ENCODE results near the gene CUBN. TPM values are rescaled to one million over a fixed set of nuclear protein-coding genes. Genes with fewer than 3 reads are reported as not detected.

Gene CUBN
- total RNA-seq, 1 donor from 2014 or later = 2.0 TPM

DNA sequence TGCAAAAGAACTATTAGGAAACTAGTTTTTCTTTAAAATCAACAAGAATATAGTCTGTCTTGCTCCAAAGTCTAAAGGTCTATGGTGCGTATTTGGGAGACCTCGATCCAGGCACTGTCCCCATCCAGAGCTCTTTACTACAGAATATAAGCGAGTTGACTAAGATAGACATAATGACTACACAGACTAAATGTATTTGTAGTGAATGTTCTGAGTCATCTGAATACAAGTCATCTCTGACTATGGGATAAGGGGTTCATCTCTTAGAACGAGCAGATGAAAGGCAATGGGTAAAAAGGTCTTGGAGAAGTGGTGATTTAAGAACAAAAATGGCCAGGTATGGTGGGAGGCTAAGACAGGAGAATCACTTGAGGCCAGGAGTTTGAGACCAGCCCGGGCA is 176.3 kb downstream of the CUBN start:
- no peak for DNase-seq (ENCODE audit: low read depth, low spot score)

DNA sequence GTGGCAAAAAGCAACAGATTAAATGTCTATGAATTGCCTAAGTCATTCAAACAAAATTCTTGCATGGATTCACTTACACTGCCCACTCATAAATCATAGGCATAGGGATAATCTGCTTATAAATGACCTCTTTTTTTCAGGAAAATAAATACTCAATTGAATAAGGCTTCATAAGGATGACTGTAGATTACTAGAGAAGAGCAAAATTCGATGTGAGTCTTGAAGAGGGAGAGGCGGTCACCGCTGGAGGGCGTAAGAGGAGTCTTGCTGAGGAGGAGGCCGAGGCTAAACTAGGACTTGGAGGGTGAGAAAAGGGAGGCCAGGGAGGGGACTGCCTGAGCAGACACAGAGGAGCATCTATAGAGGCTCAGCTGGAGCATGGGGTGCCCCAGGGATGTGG is 177.0 kb downstream of the CUBN start:
- no peak for DNase-seq (ENCODE audit: low read depth, low spot score)

DNA sequence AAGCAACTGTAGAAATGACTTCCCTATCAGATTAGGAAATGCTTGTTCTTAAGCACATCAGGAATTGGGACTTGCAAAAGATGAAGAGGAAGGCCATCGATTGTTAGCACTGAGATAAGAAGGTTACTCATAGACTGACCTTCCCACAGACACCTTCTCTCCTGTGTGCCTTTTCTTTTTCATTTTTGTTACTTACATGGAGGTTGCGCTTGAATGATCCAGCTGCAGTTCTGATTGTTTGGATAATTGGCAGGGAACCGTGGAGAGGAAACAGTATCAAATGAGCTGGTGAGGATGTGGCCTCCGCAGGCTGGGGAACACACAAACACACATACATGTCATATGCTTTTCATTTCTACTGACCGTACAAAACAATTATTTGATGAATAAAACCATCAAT is 177.5 kb downstream of the CUBN start:
- peak; percentile 41 for DNase-seq (ENCODE audit: low read depth, low spot score)

DNA sequence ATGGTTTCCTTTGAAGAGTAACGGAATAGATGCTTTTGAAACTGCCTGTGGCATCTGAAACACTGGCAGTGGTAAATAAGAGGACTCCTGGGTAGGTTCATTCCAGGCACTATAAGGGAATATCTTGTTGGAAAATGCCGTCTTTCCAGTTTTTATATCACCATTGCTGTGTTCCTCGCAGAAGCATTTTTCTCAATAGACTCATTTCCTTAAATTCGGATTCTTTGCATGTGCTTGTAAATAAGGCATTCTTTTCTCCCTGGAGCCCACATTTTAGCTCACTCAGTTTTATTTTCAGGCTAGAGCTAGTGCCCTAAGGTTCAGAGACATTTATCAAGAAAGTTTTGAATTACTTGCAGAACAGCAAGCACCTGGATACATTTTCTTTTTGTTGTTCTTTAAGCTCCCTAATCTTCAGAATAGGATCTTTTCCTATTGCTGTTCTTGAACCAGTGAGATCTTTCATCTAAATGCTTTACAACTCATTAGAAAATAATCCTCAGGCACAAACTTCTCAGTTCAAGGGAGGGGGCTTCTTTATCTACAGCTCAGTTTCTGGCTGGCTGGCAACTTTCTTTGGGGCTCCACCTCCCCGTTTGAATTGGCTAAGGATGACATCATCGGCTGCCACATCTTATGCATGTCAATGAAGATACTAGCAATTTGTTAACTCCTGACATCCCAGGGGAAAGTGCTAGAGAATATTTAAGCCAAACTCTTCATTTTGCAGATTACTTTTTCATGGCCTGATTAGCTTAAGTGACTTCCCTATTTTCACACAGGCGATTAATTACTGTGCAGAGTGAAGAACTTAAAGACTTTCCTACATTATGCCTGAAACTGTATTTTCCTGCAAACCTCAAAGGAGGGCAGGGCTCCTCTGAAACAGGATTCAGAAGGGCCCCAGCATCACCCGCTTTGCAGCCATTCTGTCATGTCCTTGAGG is 178.7 kb downstream of the CUBN start:
- peak; percentile 52 for DNase-seq (ENCODE audit: low read depth, low spot score)

DNA sequence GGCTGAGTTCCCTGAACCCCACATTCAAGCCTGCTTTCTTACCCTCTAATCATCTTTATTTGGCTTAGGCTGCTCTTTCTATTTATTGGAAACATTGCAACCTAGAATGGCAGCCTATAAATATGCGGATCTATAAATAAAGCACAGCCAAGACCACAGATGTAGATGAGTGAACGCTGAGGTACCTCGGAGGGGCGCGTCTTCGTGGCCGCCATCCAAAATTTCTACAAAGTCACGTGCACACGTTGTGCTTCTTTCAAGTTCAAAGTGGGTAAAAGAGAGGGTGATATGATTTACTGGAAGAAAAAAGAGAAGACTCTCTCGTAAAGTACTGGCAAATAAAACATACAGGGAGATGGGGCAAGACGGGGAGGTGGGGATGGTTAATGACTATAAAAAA is 179.8 kb downstream of the CUBN start:
- no peak for DNase-seq (ENCODE audit: low read depth, low spot score)

DNA sequence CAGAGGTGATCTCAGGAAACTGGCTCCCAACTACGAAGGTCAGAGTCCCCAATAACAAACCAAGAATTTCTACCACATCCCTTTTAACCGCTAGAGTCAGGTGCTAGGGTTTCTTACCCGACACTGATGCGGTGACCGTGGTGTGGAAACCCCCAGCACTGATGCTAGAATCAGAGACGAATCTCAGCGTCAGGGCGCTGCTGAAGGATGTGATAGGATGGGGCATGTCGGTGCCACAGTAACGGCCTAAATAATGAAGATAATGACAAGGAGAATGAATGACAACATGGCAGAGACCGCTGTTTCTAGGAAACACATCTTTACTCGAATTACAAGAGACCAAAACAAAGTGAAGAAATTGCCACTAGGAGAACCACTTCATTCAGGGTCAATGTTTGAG is 181.2 kb downstream of the CUBN start:
- DNase-seq (ENCODE audit: low read depth, low spot score) = no peak

DNA sequence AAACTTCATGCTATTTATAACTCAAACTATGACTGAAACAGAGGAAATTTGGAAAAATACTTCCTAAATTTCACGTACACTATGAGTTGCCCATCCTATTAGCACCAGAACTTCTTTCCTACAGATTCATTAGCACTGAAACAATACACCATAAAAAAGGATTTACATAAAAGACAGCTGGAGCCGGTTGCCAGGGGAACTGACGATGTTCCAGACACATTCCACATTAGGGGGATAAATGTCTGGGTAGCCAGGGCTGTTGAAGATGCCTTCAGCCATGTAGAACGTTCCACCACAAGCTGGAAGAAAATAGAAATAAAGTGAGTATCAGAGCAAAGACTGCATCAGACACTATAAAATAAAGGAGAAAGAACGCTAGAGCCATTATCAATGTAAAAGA is 182.5 kb downstream of the CUBN start:
- DNase-seq (ENCODE audit: low read depth, low spot score) = no peak

DNA sequence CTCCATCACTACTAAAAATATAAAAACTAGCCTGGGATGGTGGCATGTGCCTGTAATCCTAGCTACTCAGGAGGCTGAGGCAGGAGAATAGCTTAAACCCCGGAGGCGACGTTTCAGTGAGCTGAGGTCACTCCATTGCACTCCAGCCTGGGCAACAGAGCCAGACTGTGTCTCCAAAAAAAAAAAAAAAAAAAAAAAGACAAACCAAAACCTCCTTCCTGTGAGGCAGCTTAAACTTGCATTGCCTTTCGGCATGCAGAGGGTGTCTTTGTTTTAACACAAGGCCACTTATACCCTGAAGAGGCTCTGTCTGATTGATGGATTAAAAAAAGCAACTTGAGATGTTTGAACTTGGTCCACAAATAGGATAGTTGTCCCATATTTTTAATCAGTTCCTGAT is 184.0 kb downstream of the CUBN start:
- no peak for DNase-seq (ENCODE audit: low read depth, low spot score)

DNA sequence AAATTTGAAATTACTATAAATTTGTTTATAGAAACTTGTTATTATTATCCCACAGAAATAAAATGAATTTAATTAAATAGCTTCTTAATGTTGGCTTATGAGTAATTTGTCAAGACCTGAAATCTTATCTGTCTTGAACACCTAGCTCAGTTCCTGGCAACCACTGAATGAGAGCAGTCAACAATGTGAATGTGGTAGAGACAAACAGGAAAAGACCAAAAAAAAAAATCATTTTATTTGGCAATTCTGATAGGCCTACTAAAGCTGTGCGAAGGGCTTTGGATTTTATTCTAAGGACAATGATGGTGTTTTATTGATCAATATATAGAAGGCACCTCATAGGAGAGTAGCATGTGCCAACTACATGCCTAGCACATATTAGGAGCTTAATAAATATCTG is 184.6 kb downstream of the CUBN start:
- DNase-seq (ENCODE audit: low read depth, low spot score) = peak; percentile 64

DNA sequence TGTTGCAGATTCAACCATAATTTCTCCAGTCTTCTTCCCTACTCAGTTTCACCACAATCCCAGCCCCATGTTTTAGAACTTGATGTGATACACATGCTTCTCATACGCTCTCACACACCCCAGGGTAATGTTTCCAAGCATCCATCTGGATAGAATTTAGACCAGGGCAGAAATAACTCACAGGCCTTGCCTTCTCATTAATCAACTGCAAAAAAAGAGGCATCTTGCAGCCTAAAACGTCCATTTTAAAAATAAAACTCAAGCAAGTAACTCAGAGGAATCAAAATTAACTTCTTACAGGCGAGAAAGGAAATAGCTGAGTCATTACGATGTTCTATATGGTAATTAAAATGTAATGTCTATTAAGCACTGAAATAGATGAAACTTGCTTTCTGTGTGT is 185.2 kb downstream of the CUBN start:
- DNase-seq (ENCODE audit: low read depth, low spot score) = no peak

DNA sequence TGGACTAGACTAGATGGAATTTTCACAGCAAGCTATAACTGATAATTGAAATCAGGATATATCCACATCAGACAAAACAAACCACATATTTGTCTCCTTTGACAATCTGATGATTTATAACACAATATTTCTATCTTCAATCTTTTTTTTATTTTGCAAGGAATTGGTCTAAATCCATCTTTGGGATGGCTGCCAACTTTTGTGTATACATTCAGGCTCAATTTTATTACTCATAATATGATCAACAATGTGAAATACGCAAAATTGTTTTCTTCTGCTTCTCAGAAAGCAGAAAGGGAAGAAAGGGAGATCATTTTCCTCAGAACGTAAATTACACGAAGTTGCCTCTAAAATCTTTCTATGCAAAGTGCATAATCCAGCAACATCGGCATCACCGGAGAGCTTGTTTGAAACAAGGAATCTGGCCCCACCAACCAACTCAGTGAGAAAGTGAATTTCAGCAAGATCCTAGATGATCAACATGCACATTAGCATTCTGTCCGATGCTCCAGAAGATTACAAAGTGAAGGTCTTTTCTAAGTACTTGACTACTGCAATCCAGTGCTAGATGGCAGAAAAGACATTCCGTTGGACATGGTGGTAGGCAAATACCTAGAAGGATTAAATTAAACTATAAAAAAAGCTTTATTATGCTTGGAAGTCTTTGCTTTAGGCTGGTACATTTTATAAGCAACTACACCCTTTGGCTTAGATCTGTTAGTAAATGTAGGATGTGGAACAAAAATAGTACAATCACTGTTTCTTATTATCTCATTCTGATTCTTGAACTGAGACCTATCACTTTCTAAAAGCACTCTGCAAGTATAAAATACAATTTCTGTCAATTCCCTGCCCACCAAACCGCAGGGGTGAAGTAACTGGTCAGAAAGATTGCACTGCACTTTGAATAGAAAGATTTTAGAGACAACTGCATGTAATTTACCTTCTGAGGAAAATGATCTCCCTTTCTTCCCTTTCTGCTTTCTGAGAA is 186.0 kb downstream of the CUBN start:
- no peak for DNase-seq (ENCODE audit: low read depth, low spot score)

DNA sequence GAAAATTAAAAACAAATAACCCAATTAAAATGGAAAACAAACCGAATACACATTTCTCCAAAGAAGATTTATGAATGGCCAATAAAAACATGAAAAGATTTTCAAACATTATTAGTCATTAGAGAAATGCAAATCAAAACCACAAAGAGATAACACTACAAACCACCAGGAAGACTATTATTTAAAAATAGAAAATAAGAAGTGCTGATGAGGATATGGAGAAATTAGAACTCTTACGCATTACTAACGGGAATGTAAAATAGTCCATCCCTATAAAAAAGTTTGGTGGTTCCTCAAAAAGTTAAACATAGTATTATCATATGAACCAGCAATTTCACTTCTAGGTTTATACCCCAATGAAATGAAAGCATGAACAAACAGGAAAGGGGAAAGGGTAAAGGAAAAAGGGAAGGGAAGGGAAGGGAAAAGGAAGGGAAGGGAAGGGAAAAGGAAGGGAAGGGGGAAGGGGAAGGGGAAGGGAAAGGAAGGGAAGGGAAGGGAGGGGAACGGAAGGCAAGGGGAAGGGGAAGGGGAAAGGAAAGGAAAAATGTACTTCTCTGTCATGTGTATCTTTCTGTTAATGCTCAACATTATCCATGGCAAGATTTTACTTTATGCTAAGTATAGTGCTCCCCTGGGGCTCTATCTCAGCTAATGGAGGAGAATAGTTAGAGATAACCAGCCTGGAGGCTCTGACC is 187.1 kb downstream of the CUBN start:
- DNase-seq (ENCODE audit: low read depth, low spot score) = no peak

DNA sequence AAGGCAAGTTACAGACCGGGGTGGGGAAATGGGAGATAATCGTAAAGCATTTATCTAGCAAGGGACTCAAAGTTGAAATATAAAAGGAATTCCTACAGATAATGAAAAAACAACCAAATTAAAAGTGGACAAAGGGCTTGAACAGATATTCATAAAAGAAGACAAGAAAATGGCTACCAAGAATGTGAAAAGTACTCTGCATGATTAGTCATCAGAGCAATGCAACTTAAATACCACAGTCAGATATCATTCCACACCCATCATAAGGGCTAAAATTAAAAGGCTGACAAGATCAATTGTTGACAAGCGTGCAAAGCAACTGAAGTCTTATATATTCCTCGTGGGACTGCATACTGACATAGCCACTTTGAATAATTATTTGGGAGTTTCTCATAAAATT is 187.7 kb downstream of the CUBN start:
- DNase-seq (ENCODE audit: low read depth, low spot score) = no peak

DNA sequence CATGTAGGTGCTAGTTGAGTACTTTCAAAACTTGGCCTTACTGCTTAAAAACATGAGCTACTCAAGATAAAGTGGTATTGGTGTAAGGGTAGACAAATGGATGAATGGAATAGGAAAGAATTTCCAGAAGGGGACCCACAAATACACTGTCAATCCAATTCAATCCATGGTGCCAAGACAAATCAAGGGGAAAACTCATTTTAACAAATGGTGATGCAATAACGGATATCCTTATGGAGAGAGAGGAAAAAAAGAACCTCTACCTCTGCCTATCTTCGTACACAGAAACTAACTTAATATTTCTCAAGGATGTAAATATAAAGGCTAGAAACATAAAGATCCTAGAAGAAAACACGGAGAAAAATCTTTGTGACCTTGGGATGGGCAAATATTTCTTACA is 188.5 kb downstream of the CUBN start:
- DNase-seq (ENCODE audit: low read depth, low spot score) = no peak

DNA sequence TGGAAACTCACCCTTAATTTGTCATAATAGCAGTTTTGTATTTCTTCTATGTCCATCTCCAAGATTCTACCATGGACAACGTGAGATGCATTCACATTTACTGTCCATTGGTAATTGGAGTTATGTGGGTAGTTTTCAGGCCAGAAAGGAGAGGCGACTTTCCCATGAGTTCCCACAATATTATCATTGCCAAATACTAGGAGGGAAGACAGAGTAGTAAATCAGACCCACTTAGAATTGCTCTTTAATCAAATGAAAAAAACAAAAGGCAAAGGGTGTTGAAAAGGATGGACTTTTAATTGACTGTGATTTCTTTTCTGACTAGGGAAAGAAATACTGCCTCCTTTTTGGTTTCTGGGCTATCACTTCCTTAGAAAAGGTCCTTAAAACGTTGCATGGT is 190.7 kb downstream of the CUBN start:
- DNase-seq (ENCODE audit: low read depth, low spot score) = no peak

DNA sequence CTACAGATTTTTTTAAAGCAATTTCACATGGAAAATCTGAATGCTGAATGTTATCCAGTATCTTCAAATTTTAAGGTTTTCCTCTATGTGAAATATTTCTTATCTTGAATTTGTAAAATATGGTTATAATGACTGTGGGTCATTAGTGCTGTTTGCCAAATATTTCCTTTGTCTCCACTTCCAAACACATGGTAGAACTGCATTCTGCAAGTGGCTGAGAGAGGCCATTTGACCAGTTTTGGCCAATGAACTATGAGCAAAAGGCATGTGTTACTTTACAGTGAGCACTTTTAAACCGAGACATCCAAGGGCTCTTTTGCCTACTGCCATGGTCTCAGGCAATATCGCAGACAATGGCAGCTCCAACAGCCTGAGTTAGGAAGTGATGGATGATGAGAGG is 195.2 kb downstream of the CUBN start:
- DNase-seq (ENCODE audit: low read depth, low spot score) = no peak

DNA sequence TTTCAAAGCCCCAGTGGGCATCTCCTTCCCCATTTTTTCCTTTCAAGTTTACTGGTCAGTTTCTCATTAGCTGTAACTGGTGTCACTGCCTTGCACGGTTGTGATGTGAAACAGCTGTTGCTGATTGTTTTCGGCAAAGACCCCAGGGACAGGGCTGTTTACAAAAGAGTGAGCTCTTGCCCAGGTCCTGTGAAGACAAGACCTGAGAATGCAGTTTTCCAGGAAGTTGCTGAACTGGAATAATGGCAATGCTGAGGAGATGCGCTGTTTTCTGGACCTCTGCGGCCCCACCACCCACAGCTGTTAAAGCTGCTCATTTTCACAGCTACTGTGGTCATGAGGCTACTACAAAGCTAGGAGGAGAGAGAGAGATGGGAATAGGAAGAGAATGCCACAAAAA is 195.8 kb downstream of the CUBN start:
- no peak for DNase-seq (ENCODE audit: low read depth, low spot score)

DNA sequence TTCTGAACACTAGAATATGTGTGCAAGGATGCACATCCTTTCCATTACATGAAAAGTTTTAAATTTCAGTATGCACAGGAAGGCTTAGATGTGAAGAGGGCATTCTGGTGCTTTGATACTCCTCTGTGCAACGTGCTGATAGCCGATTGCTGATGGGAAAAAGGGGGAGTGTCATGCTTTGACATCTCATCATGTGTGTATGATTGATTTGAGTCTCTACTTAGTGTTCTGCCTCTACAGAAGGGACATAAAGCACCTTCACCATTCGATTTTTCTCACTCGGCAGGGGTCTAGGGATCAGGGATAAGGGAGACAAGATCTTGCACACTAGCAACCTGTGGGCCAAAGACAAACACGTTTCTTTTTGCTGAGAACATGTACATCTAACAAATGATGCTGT is 197.7 kb downstream of the CUBN start:
- no peak for DNase-seq (ENCODE audit: low read depth, low spot score)

DNA sequence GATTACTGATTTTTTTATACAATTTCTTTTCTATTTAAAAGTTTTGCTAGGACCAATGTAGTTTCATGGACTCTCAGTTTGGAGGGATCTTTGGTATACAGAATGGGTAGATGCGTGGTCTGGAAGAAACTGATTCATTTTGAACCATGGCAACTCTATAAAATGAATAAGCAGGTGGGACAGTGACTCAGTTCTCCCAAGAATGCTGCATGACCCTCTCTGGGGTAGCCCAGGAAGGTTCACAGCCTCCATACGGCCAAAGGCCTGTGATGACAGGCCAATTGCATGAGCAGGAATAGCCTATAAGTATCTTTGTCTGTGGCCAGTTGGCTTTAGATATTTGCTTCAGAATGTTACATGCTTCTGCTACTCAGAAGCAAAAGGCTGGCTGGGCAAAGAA is 199.1 kb downstream of the CUBN start:
- no peak for DNase-seq (ENCODE audit: low read depth, low spot score)

DNA sequence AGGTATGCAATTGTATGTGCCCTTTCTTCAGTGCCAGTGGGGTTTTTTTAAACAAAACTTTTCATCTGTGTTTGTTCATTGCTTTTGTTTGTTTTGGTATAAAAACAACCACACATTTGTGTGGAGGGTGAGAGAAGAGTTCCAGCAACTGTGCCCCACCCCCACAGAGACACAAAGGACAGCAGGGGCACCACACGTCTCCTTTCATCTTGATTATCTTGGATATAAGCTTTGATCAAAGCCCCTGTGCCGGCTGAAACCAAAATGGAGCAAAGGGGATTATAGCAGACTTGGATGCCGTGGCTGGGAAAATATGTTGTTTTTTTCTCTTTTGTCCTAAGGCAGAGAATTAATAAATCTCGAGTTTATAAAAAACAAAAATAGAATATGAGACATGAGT is 200.5 kb downstream of the CUBN start:
- no peak for DNase-seq (ENCODE audit: low read depth, low spot score)

DNA sequence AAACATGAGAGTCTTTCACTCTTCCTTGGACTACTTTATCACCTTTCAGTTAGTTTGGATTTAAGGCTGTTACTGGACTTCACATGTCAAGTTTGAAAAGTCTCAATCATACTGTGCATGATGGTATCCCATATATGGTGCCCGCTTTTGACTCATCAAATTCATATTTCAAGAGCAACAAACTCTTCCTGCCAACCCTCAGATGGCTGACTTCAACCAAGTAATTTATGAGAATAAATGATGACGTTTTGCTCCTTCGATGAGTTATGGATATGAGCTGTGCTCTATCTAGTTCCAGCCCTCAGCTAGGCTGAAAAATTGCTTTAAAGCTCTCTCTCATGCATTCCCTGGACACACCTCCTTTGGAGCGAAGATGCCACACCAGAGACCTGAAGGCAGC is 202.1 kb downstream of the CUBN start:
- DNase-seq (ENCODE audit: low read depth, low spot score) = no peak

DNA sequence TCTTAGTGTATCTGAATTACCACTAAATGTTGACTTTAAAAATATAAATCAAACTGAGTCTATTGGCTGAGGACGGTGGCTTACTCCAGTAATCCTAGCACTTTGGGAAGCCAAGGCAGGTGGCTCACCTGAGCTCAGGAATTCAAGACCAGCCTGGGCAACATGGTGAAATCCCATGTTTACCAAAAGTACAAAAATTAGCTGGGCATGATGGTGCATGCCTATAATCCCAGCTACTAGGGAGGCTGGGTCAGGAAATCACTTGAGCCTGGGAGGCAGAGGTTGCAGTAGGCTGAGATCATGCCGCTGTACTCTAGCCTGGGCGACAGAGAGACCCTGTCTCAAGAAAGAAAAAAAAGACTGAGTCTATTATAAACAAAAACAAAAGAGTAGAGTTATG is 205.9 kb downstream of the CUBN start:
- DNase-seq (ENCODE audit: low read depth, low spot score) = no peak

Data from pulmonary artery endothelial cell (primary cell).